HepG2 (cell line): ENCODE data around the gene SMYD4. TPM values are rescaled to one million over a fixed set of nuclear protein-coding genes. Genes with fewer than 3 reads are reported as not detected.

Experiments used
- DR1 ChIP-seq: sonication (generic); formaldehyde crosslinking; IDR thresholded peaks from 2 replicates; pipeline ENCODE4 v1.8.0; 2021; ENCODE audit warnings: mild to moderate bottlenecking, missing genetic modification reagents, inconsistent platforms
- ETV5 ChIP-seq: IDR thresholded peaks from 2 replicates; pipeline ENCODE4 v1.6.1; 2018; ENCODE audit warnings: missing biosample characterization, missing genetic modification reagents, inconsistent platforms, borderline replicate concordance
- LRRFIP1 ChIP-seq: sonication (generic); formaldehyde crosslinking; conservative IDR thresholded peaks from 2 replicates; pipeline ENCODE4 v1.4.0; 2020; ENCODE audit warnings: missing genetic modification reagents
- PLSCR1 ChIP-seq: sonication (generic); formaldehyde crosslinking; IDR thresholded peaks from 2 replicates; pipeline ENCODE4 v1.5.0; 2020; ENCODE audit warnings: missing genetic modification reagents, mild to moderate bottlenecking, borderline replicate concordance
- SCMH1 ChIP-seq: sonication (generic); formaldehyde crosslinking; IDR thresholded peaks from 2 replicates; pipeline ENCODE4 v1.9.0; 2021; ENCODE audit warnings: missing genetic modification reagents, mild to moderate bottlenecking, borderline replicate concordance
- SKI ChIP-seq: fragments of 450-650 bp; IDR thresholded peaks from one replicate; pipeline ENCODE4 v1.6.1; 2018; ENCODE audit warnings: mild to moderate bottlenecking; ENCODE audit not compliant: partially characterized antibody
- SNAPC4 ChIP-seq: sonication (generic); formaldehyde crosslinking; IDR thresholded peaks from 2 replicates; pipeline ENCODE4 v1.4.0; 2020; ENCODE audit warnings: mild to moderate bottlenecking, missing genetic modification reagents
- SP5 ChIP-seq: IDR thresholded peaks from 2 replicates; pipeline ENCODE4 v1.6.1; 2016; ENCODE audit warnings: low read depth, borderline replicate concordance
- ZBTB7A ChIP-seq: sonication (generic); formaldehyde crosslinking; IDR thresholded peaks from 2 replicates; pipeline ENCODE4 v1.8.0; 2022; ENCODE audit warnings: mild to moderate bottlenecking, missing genetic modification reagents
- ZNF20 ChIP-seq: sonication (generic); formaldehyde crosslinking; IDR thresholded peaks from 2 replicates; pipeline ENCODE4 v1.4.0; 2020; ENCODE audit warnings: mild to moderate bottlenecking, moderate library complexity, missing genetic modification reagents
- ZNF207 ChIP-seq: fragments of 450-650 bp; IDR thresholded peaks from 2 replicates; pipeline ENCODE4 v1.6.1; 2016; ENCODE audit warnings: antibody characterized with exemption, borderline replicate concordance
- ZNF33B ChIP-seq: sonication (generic); formaldehyde crosslinking; IDR thresholded peaks from 2 replicates; pipeline ENCODE4 v1.5.1; 2020; ENCODE audit warnings: mild to moderate bottlenecking, missing genetic modification reagents
- ZNF589 ChIP-seq: sonication (generic); formaldehyde crosslinking; conservative IDR thresholded peaks from 2 replicates; pipeline ENCODE4 v1.8.0; 2022; ENCODE audit warnings: mild to moderate bottlenecking, moderate library complexity, missing genetic modification reagents
- ZNF678 ChIP-seq: sonication (generic); formaldehyde crosslinking; IDR thresholded peaks from 2 replicates; pipeline ENCODE4 v1.4.0; 2020; ENCODE audit warnings: mild to moderate bottlenecking, missing genetic modification reagents
- ZNF746 ChIP-seq: sonication (generic); formaldehyde crosslinking; IDR thresholded peaks from 2 replicates; pipeline ENCODE4 v1.8.0; 2022; ENCODE audit warnings: mild to moderate bottlenecking, missing genetic modification reagents
- polyA plus RNA-seq, 8 experiments: library from polyadenylated mRNA; depleted of rRNA in 3 of 8; stranded (reverse) in 7 of 8; unstranded in 1 of 8; fragments of >200 nt; fragmentation: Illumina TruSeq in 4 of 8; extraction: Trizol in 4 of 8; gene quantifications; 2 replicates each; pipeline versions ENCODE4 v1.2.1 to v1.2.3, GENCODE V29; 2011 to 2016; ENCODE audit warnings: low read depth in 4 of 8, missing spikeins in 1 of 8, mixed read lengths in 1 of 8; ENCODE audit not compliant: insufficient read depth in 1 of 8
- total RNA-seq, 5 experiments: library from RNA; depleted of rRNA; stranded (reverse); fragments of >200 nt; fragmentation: Illumina TruSeq; extraction: Trizol; gene quantifications; 2 replicates each; pipeline ENCODE4 v1.2.3, GENCODE V29; 2016; ENCODE audit warnings: low read depth in 1 of 5
- TF ChIP-seq, protein P1 (sequence below): sonication (generic); formaldehyde crosslinking; IDR thresholded peaks from 2 replicates; pipeline ENCODE4 v1.5.0; 2020; ENCODE audit warnings: missing genetic modification reagents
- TF ChIP-seq, protein P2 (sequence below): sonication (generic); formaldehyde crosslinking; IDR thresholded peaks from 2 replicates; pipeline ENCODE4 v1.4.0; 2020; ENCODE audit warnings: missing genetic modification reagents

The SMYD4 gene
- total and polyA plus RNA-seq, 2 of the 13 experiments (the other 11 are each of a cell fraction or from before 2014, with no cell fraction given), result 7.4 to 11.3 TPM

- TF ChIP-seq SNAPC4 (CRISPR knock-in tag) (no peak), ZNF589 (CRISPR knock-in tag) (no peak), ZNF20 (CRISPR knock-in tag) (no peak), SP5 (peak; percentile 63), PLSCR1 (CRISPR knock-in tag) (no peak), SCMH1 (CRISPR knock-in tag) (no peak), ETV5 (CRISPR knock-in tag) (no peak), DR1 (CRISPR knock-in tag) (no peak; the same call in 1 of the 2 replicates), ZNF678 (CRISPR knock-in tag) (no peak), ZNF746 (peak; percentile 84; the same call in 1 of the 2 replicates), ZNF207 (no peak), LRRFIP1 (CRISPR knock-in tag) (0 out of 2 replicates have a peak, but pooled peaks have one; percentile 19), ZBTB7A (CRISPR knock-in tag) (peak; percentile 66; the same call in 1 of the 2 replicates), SKI (peak; percentile 68), ZNF33B (CRISPR knock-in tag) (no peak)
- TF ChIP-seq, protein P1, sequence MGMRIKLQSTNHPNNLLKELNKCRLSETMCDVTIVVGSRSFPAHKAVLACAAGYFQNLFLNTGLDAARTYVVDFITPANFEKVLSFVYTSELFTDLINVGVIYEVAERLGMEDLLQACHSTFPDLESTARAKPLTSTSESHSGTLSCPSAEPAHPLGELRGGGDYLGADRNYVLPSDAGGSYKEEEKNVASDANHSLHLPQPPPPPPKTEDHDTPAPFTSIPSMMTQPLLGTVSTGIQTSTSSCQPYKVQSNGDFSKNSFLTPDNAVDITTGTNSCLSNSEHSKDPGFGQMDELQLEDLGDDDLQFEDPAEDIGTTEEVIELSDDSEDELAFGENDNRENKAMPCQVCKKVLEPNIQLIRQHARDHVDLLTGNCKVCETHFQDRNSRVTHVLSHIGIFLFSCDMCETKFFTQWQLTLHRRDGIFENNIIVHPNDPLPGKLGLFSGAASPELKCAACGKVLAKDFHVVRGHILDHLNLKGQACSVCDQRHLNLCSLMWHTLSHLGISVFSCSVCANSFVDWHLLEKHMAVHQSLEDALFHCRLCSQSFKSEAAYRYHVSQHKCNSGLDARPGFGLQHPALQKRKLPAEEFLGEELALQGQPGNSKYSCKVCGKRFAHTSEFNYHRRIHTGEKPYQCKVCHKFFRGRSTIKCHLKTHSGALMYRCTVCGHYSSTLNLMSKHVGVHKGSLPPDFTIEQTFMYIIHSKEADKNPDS, result 0 out of 2 replicates have a peak, but pooled peaks have one; percentile 30
- TF ChIP-seq, protein P2, sequence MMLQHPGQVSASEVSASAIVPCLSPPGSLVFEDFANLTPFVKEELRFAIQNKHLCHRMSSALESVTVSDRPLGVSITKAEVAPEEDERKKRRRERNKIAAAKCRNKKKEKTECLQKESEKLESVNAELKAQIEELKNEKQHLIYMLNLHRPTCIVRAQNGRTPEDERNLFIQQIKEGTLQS (CRISPR knock-in tag), result no peak
Measured at GRCh38 chr17:1742371-1743087, 87.2 kb downstream of the SMYD4 start, which contains the start of gene SERPINF2 (continued).
